Measurements from ENCODE around the gene SLC12A2. TPM values are rescaled to one million over a fixed set of nuclear protein-coding genes. Genes with fewer than 3 reads are reported as not detected.

SLC12A2 gene
- total and polyA plus RNA-seq, 9 of the 15 experiments (the other 6 are each of a cell fraction or from before 2014, with no cell fraction given), result 5.1 to 20.3 (median 12.6) TPM

GRCh38 chr5:128201065-128201926 is 117.7 kb downstream of the SLC12A2 start:
- Histone ChIP-seq H3K9ac (ENCODE audit: insufficient read depth in 1 of 2, low read depth in 2 of 2, low read length in 2 of 2) (no peak overlapping the region; a peak in 1 of 4 replicates), H3K27me3 (ENCODE audit: control insufficient read depth in 2 of 2, insufficient read depth in 2 of 2, low read length in 2 of 2) (no peaks in the 10 kb centered on the region), H3K36me3 (ENCODE audit: control insufficient read depth, insufficient read depth, low read length) (no peaks in the 10 kb centered on the region), H3K4me1 (replicated peaks in 1 of 2; ENCODE audit: control insufficient read depth in 2 of 2, insufficient read depth in 2 of 2, low read length in 2 of 2) (peaks cover 6 to 14% of the 10 kb centered on the region in 2 experiments), H3K9me3 (replicated peaks; ENCODE audit: control insufficient read depth, insufficient read depth, low read depth, low read length) (no peaks in the 10 kb centered on the region), H3K4me2 (ENCODE audit: insufficient read depth, low read length) (peak overlapping the region; percentile 40), H2AFZ (ENCODE audit: low read depth, low read length) (0 out of 2 replicates have a peak overlapping the region, but pooled peaks have one; percentile 27), H3K79me2 (ENCODE audit: control insufficient read depth, insufficient read depth, low read length) (no peaks in the 10 kb centered on the region), H3K9me1 (ENCODE audit: control insufficient read depth, insufficient read depth, low read length) (no peaks in the 10 kb centered on the region), H3K27ac (ENCODE audit: extremely low read depth, low read depth, low read length) (no peak overlapping the region), H3K4me3 (peak overlapping the region; percentile 15; the same call in 1 of the 2 replicates), H4K20me1 (replicated peaks; ENCODE audit: control insufficient read depth, insufficient read depth, low read length) (no peaks in the 10 kb centered on the region)
- FAIRE-seq, result peak; percentile 60
- 7% methylated on average over 27 of the region's 36 CpGs for WGBS (ENCODE audit: insufficient coverage, low coverage, missing lambda C conversion rate)
- BruUV-seq (replicated peaks), result no TSS peak
- ATAC-seq, result peak; percentile 96
- peak; percentile 73 to 76 (median 74) for DNase-seq (ENCODE audit: extremely low read depth in 1 of 4, low spot score in 3 of 4)
- in situ Hi-C loops (cut with MboI), result loop anchor here (5.0 to 25.0 kb wide), 4 partner anchors 326 to 936 kb away; no protein-coding TSS in a partner anchor
- CTCF ChIA-PET (ENCODE audit: low intra/inter-chr PET ratio), result interaction anchor here (0.6 to 1.8 kb wide), 7 partner anchors 323 to 725 kb away, joined by 3 to 8 read pairs (median 3); no protein-coding TSS in a partner anchor
- POLR2A ChIA-PET, result no interaction called here
- intact Hi-C loops (cut with micrococcal nuclease), result loop anchor here (1.0 to 10.0 kb wide), 4 partner anchors 296 to 637 kb away; no protein-coding TSS in a partner anchor
- TF ChIP-seq ATF7 (IDR thresholded peaks at IDR 0.05), result no peak
- peak; percentile 42 for TF ChIP-seq CCNT2 (IDR thresholded peaks at IDR 0.05; ENCODE audit: borderline replicate concordance, extremely low read depth, insufficient read length, low read depth, low read length)
- peak; percentile 16; the same call in 1 of the 2 replicates for TF ChIP-seq USF1 (CRISPR knock-in tag; IDR thresholded peaks at IDR 0.05)
- TF ChIP-seq EZH2 (IDR thresholded peaks at IDR 0.05; ENCODE audit: borderline replicate concordance, low read depth, low read length), result no peak
- TF ChIP-seq CXXC5 (CRISPR knock-in tag; IDR thresholded peaks at IDR 0.05), result peak; percentile 60
- peak; percentile 59; the same call in 1 of the 2 replicates for TF ChIP-seq ARID2 (IDR thresholded peaks at IDR 0.05)
- TF ChIP-seq BDP1 (IDR thresholded peaks at IDR 0.05; ENCODE audit: insufficient read depth, insufficient read length), result no peak
- no peak for TF ChIP-seq CREB1 (IDR thresholded peaks at IDR 0.05)
- TF ChIP-seq CREB1 (CRISPR knock-in tag; IDR thresholded peaks at IDR 0.05), result no peak
- peak; percentile 46; the same call in 1 of the 2 replicates for TF ChIP-seq ZNF512 (tag; IDR thresholded peaks at IDR 0.05)
- TF ChIP-seq MNT (conservative IDR thresholded peaks at IDR 0.05), result 0 out of 4 replicates have a peak, but pooled peaks of 1 of the 2 experiments have one; percentile 39
